RCC 7860 (cell line): ENCODE measurements around the gene ATP10D.

Experiments
- DNase-seq: peaks from one replicate; pipeline ENCODE4 v3.0.0-alpha.2; 2015; ENCODE audit warnings: low spot score
- FAIRE-seq: peaks from 2 replicates; lab custom pipeline; 2012; peaks lifted over from hg19 to GRCh38; lab: Jason Lieb, UNC

Gene ATP10D

DNA sequence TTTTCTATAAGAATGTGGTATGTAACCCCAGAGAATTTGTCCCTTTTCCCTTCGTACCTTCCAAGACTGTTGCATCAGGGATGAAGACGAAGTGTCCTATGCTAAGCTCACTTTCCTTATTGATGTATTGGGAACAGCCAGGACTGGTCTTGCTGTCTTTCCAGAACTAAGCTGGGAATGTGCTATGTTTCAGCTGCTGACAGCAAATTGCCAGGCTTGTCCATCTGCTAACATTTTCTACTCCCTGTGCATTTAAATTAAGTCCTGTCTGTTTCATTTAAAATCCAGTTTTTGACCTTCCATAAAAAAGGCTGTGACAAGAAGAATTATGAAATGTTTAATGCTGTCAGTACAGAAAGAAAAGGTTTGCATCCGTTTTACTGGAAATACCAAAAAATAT lies 87.9 kb downstream of the ATP10D start:
- no peak for FAIRE-seq

DNA sequence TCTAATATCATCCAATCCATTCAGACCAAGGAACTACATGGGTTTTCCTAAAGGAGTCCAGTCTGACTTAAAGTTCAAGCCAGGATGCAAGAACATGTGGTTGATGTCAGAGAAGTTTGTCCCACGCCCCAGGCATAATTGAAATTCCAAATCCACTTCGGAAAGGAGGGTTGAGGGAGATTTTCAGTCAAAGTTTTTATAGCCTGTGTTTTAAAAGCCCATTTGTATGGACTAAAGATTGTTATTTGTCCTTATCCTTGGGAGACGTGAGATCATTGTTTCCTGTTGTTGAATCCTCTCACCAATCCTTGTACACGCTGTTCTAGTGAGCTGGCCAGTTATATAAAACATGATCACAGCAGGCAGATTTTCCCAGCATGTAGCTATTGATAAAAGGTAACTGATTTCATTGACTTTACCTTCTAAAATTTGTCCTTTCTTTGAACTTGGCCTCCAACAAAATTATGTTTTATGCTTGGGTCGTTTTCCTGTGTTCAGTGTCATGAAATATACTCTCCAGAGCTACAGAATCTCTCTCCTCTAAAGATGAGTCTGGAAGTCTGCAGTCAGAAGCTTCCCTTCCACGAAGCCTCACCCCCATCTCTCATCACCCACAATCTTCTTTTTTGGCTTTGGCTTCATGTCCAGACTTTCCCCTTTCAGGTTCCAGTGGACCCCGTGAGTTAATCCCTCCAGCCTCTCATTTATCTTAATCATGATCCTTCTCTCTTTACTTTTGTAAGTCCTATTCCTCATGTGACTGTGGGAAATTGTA lies 92.9 kb downstream of the ATP10D start:
- DNase-seq: no peak
- FAIRE-seq: no peak

More for the DNA sequence above, 87.9 kb downstream of the ATP10D start:
- no peak for DNase-seq

DNA sequence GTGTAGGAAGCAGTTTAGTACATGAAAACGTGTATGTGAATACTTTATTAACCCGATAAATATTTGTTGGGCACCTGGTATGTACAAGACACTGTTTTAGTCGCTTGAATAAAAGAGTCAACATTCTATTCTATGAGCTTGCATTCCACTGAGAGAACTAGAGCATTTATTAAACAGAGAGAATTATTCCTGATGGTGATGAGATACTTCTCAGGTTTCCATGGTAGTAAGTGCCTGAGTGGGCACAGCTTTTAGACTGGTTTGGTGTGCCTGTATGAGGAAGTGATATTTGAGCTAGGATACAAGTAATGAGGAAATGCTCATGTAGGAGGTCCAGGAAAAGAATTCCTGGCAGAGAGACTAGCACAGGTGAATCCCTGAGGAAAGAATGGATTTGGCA lies 94.2 kb downstream of the ATP10D start:
- no peak for FAIRE-seq

DNA sequence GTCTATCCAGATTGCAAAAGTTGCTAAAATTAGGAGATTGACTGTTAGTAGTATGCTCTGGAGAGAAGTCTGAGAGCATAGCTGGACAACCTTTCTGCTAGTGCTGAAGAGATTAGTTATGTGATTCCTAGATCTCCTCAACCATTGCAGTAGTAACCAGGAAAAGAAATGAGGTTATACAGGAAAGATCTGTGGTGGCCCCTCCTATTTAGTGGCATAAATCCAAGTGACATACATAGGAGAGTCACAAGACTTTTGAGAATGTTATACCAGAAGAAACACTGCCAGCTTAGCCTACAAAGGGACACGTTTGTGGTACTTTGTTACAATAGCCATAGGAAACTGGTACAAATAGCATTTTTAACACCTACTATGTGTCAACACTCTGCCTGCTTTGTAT lies 105.2 kb downstream of the ATP10D start:
- DNase-seq: no peak
- no peak for FAIRE-seq

More for the DNA sequence above, 94.2 kb downstream of the ATP10D start:
- no peak for DNase-seq

DNA sequence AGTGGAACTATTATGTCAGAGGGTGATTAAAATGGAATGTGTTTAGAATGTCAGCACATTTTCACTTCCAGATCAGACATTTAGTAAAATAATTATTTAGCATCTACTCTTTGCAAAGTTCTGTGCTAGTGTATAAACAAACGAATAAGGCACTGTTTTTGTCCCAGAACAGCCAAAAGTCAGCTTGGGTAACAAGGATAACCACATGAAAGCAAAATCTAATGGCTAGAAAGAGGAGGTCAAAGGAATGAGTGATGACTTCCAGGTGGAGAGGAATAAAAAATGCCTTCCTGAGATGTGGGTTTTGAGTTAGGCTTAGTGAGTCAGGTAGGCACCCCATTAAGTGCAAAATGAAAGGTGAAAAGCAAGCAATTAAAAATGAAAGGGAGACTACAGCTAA lies 112.6 kb downstream of the ATP10D start:
- DNase-seq (no peak), FAIRE-seq (no peak)

DNA sequence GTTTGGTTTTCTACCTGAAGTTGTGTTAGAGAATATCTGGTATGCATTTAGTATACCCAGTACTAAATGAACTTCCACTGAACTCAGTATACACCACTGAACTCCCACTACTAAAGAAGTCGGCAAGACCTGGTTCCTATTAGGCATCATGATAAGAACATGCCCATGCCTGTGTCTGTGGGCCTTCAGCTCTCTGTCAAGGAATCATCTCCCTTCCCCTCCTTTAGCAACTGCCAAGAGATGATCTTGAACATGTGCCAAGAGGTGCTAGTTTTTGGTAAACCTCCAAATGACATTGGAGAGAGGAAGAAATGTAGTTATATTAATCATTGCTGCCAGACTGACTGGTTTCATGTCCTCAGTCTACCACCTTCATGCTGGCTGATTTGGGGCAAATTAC lies 113.2 kb downstream of the ATP10D start:
- FAIRE-seq (no peak), DNase-seq (no peak)

DNA sequence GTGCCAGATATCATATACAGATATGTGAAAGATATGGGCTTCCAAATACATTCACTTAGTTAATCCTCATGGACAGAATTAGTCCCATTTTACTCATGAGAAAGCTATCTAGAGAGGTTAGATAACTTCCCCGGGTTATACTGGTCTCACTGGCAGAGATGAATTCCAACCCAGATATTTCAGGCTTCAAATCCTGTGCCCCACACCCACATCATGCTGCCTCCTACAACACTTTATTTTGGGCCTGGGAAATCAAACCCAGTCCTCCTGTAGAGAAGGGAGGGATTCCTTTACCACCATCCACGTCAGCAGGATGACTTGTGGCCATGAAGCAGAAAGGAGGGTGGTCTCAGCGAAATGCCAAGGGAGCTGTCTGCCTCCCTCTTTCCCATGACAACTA lies 113.8 kb downstream of the ATP10D start:
- FAIRE-seq: no peak
- DNase-seq: no peak

DNA sequence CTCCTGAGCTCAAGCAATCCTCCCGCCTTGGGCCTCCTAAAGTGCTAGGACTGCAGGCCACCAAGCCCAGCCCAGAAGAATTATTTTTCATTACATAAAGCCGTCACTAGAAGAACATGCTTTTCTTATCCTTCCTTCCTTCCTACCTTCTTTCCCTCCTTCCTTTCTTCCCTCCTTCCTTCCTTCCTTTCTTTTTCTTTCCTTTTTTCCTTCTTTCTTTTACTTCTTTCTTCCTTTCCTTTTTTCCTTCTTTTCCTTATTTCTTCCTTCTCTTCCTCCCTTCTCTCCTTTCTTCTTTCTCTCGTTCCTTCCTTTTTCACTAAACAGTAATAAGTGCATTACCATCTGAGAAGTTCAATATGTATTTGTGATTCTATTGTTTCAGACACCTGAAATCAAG lies 121.4 kb downstream of the ATP10D start:
- FAIRE-seq: no peak
- no peak for DNase-seq

DNA sequence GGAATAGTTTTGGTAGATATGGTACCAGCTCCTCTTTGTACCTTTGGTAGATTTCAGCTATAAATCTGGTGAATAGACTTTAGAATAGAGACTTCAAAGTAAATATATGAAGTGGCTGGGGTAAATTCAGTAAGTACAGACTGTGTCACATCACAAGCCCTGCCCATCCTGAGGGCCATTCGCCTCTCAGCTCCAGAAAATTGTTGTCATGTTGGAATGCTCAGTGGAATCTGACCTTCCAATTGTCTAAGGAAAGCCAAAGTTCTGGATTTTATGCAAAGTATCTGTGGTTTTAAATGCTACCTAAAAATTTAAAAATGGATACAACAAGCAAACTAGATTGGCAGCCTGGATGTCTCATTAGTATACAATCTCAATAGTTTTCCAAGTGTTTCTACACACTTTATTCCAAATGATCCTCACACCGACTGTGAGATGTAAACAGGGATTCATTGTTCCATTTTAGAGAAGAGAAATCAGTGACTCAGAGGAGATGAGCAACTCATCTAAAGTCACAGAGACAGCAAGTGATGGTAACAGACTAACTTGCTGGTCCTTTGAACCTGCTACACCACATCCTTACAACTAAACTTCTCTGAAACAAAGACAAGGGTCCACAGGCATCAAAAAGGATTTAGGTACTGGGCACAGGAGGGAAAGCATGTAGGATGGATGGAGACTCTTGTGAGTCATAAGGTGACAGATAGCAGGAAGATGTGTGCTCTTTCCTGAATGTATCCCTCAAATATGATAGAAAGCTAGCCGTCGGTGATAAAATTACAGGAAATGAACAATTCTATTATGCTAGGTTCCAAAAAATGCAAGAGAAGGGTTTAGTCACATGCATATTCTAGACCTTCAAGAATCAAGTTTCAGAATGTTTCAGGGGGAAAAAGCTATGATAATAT lies 127.3 kb downstream of the ATP10D start:
- no peak for DNase-seq
- FAIRE-seq: no peak

DNA sequence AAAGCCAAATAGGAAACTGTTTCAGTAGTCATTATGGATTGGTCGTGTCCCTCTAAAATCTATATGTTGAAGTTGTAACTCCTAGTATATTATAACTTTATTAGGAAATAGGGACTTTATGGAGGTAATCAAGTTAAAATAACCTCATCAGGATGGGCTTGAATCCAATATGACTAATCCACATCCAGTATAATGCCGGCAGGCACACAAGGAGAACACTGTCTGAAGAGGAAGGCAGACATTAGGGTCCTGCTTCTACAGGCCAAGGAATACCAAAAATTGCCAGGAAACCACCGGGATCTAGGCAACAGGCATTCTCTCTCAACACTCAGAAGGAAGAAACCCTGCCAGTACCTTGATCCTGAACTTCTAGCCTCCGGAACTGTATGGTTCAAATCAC lies 130.3 kb downstream of the ATP10D start:
- no peak for FAIRE-seq
- no peak for DNase-seq

DNA sequence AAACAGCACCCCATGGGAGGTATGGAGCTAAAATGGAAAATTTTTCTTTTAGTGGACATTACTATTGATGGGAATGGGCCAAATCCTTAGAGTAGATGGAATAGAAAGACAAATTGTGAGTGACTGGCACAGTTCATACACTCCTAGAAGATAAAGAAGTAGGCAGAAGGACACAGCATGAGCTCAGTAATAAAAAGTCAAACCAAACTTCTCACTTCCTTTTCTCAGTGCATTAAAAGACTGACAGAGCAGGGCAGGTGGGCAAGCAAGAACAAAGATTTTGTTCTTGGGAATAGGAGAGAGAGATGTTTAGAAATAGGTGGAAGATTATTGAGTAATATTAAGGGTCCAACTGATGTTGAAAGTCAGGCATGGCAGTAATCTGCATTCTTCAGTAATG lies 132.5 kb downstream of the ATP10D start:
- DNase-seq: no peak

DNA sequence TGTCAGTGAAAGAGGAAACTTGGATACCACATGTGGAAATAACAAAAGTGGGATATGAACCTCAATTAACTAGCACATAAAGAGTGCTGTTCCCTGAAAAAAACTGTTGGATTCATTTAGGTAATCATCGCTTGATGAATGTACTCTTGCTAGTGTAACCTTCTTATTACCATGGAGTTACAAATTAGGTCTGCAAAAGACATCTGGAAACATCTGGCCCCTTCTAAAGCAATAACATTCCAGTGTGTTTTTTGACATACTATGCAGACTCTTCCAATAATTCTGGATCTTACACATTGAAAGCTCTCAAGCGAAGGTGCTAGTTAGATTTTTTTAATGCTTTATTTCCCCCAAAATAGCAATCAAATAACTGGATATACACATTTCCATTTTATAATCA lies 134.6 kb downstream of the ATP10D start:
- DNase-seq (no peak), FAIRE-seq (no peak)

More for the DNA sequence above, 132.5 kb downstream of the ATP10D start:
- FAIRE-seq: no peak

DNA sequence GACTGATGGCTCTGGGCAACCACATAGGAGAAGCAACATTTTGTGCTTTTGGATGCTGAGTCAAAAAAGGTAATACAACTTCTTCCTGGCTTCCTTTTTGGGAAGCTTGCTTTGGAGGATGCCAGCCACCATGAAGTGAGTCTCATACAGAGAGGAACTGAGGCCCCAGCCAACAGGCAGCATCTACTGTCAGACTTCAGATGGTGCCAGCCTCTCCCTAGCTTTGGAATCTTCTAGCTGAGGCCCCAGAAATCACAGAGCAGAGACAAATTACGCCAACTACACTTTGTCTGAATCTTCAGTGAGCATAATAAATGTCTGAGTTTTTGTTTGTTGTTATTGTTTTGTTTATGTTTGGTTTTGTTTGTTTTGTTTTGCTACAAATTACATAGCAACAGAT lies 136.1 kb downstream of the ATP10D start:
- FAIRE-seq (no peak), DNase-seq (no peak)

DNA sequence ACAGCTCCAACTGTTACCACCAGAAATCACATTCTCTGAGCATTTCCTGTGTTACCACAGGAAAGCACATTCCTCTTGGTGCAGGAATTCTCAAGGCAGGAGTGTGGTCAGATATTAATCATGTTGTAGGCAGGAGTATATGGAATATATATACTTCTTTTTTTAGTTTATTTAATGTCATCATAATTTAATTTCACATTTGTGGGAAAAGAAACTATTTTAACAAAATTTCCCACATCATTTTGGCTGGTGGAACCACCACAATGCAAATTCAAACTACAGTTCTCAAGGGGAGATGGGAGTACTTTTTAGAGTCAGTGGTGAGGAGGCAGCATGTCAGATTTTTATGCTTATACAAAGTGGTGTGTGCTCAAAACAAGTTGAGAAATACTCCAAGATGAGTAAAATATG lies 139.0 kb downstream of the ATP10D start:
- FAIRE-seq: no peak
- no peak for DNase-seq

DNA sequence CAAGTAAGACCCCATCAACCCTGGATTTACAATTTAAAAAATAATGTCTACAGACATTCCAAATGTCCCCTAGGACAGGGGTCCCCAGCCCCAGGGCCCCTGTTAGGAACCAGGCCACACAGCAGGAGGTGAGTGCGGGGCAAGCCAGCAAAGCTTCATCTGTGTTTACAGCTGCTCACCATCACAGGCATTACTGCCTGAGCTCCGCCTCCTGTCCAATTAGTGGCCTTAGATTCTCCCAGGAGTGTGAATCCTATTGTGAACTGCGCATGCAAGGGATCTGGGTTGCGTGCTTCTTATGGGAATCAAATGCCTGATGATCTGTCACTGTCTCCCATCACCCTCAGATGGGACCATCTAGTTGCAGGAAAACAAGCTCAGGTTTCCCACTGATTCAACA lies 146.1 kb downstream of the ATP10D start:
- DNase-seq: no peak
- FAIRE-seq: no peak

DNA sequence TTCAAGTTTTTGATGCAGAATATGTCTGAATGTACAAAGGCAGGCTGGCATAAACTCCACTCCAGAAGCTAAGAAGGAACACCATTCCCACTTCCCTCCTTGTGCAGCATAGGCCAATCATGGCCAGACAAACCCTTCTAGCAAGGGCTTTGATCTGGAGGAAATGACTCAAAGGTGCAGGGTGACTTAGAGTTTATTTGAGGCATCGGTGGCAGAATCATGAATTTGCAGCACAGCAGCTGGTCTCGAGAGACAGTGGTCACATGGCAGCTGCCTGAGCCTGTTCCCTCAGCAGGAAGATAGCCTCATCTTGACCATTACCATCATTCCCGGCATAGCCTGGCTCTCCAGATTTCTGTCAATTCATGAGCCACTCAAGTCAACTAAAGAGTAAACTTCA lies 154.5 kb downstream of the ATP10D start:
- no peak for DNase-seq
- FAIRE-seq: no peak

DNA sequence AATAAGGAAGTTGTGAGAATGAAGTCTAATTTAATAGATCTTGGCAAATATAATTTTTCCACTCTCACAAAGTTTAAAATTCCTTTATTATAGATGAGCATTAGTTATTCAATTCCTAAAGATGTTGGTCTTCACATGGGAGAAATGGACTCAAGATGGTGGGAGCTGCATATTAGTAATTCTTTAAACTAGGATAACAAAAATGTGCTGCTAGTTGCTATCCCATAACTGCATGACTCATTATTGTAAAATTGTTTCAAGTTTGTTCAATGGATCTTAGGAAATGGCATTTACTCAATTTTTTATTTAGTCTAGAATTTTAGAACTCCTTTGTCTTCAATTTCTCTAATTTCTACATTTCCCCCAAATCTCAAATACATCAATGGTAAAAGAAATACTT lies 155.8 kb downstream of the ATP10D start:
- DNase-seq (no peak), FAIRE-seq (no peak)

DNA sequence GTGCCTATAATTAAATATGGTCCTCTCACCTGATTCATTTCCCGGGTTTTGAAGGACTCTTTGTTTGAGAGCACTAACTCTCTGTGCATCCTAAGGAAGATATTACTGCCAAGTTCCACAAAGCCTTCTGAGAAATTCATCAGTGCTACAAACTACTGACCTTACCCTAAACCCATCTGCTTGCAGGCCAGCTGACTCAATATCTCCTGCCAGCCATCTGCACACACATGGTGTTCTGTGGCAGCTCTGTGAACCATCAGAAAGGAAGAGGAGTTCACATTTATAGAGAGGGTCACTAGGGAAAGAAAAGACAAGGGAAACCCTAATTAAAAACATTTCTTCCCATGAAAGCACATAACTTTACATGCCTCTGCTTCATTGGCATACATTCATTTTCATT lies 156.7 kb downstream of the ATP10D start:
- FAIRE-seq: no peak

DNA sequence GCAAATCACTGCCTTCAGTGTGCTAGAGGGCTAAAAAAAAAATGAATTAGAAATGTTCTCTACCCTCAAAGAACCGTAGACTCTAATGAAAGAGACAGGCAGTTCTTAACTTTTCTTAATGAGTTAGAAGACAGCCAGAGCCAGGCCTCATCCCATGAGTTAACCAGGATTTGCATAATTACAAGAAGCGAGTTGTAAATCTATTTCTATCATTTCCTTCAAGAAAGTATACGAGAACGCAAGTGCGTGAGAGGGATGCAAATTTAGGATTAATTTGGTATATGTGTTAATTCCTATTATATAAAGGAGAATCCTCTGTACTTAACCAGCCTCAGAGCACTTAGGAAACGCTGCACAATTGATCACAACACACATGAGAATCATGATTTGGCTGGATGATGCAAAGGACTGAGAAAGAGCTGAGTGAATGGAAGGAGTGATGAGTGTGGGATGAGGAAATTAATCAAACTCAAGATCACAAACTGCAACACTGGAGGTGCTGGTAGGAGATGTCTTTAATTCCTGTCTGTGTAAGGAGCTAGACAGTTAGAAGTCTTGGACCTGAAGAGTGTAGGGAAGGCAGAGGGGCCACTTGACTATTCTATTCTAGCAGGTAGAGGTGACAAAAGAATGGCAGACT lies 157.2 kb downstream of the ATP10D start:
- DNase-seq (no peak), FAIRE-seq (no peak)

More for the DNA sequence above, 156.7 kb downstream of the ATP10D start:
- no peak for DNase-seq
